ENCODE measurements around the gene RGL2.

RGL2 gene

DNA sequence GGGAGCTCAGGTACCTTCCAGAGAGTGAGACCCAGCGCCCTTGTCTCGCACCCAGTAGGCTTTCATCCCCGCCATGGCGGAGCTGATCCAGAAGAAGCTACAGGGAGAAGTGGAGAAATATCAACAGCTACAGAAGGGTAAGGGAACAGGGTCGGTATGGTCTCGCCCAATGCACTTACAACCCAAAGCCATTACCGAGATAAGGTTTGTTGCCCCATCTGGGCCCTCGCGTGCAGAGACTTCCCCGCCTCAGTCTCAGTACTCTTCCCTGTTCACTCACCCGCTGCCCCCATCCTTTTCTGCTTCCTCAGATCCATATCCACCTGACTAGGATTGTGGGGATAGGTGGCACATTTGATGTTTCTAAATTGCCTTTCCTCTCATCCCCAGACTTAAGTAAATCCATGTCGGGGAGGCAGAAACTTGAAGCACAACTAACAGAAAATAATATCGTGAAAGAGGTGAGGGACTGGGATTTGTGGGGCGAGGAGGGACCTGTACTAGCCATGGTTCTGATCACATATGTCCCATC lies 8.9 kb downstream of the RGL2 start:
- H3K27ac ChIP-seq (ENCODE audit: low read depth, low read length, poor library complexity, severe bottlenecking) = peak overlapping the region; percentile 34
- H3K9me3 ChIP-seq (ENCODE audit: low read length) = no peaks in the 10 kb centered on the region

GRCh38 chr6:33288921-33289783 lies 9.6 kb downstream of the RGL2 start, which contains the start of the genes PFDN6 and WDR46:
Gene PFDN6 (plus strand): TSS chr6:33289601. CDS start chr6:33289857, 256 bp downstream.
Gene WDR46 (minus strand): TSS chr6:33289239. CDS start chr6:33289170, 69 bp downstream.
- Histone ChIP-seq H3K9me2 (ENCODE audit: low read depth, low read length) (no peaks in the 10 kb centered on the region), H2AFZ (ENCODE audit: low read length) (0 out of 2 replicates have a peak within 1 kb of the TSS, but pooled peaks have one; percentile 73), H3K27me3 (ENCODE audit: insufficient read depth, low read length) (no peaks in the 10 kb centered on the region), H3K4me1 (ENCODE audit: insufficient read depth, low read length, severe bottlenecking) (peaks cover 24% of the 10 kb centered on the region), H3K4me2 (ENCODE audit: low read length) (peak within 1 kb of the TSS; percentile 89), H3K9me3 (ENCODE audit: low read length) (no peaks in the 10 kb centered on the region), H3F3A (ENCODE audit: insufficient read depth, low read length) (no peaks in the 10 kb centered on the region; the same call in 1 of the 2 replicates), H3K9ac (ENCODE audit: low read length) (peak within 1 kb of the TSS; percentile 95), H3K27ac (ENCODE audit: low read depth, low read length, poor library complexity, severe bottlenecking) (peak within 1 kb of the TSS; percentile 34), H3K79me2 (ENCODE audit: insufficient read depth, low read length) (peaks cover 17% of the 10 kb centered on the region), H3K4me3 (ENCODE audit: low read depth, low read length, poor library complexity, severe bottlenecking) (peak within 1 kb of the TSS; percentile 98), H3K36me3 (ENCODE audit: insufficient read depth, low read length) (peaks cover 56% of the 10 kb centered on the region), H4K20me1 (ENCODE audit: insufficient read depth, low read length) (no peaks in the 10 kb centered on the region)
- no peak for TF ChIP-seq EZH2 (IDR thresholded peaks at IDR 0.05; ENCODE audit: borderline replicate concordance, low read length)
- TF ChIP-seq CTCF (IDR thresholded peaks at IDR 0.05; ENCODE audit: low read length) = no peak

More for the DNA sequence above, 8.9 kb downstream of the RGL2 start:
- Histone ChIP-seq H2AFZ (ENCODE audit: low read length) (no peak overlapping the region), H3K27me3 (ENCODE audit: insufficient read depth, low read length) (no peaks in the 10 kb centered on the region), H3F3A (ENCODE audit: insufficient read depth, low read length) (no peaks in the 10 kb centered on the region), H4K20me1 (ENCODE audit: insufficient read depth, low read length) (no peaks in the 10 kb centered on the region), H3K4me2 (ENCODE audit: low read length) (peak overlapping the region; percentile 89), H3K4me1 (ENCODE audit: insufficient read depth, low read length, severe bottlenecking) (peaks cover 24% of the 10 kb centered on the region), H3K9me2 (ENCODE audit: low read depth, low read length) (no peaks in the 10 kb centered on the region), H3K36me3 (ENCODE audit: insufficient read depth, low read length) (peaks cover 49% of the 10 kb centered on the region), H3K9ac (ENCODE audit: low read length) (peak overlapping the region; percentile 95), H3K4me3 (ENCODE audit: low read depth, low read length, poor library complexity, severe bottlenecking) (peak overlapping the region; percentile 98), H3K79me2 (ENCODE audit: insufficient read depth, low read length) (peaks cover 17% of the 10 kb centered on the region)
- TF ChIP-seq EZH2 (IDR thresholded peaks at IDR 0.05; ENCODE audit: borderline replicate concordance, low read length) = no peak
- TF ChIP-seq CTCF (IDR thresholded peaks at IDR 0.05; ENCODE audit: low read length) = no peak

GRCh38 chr6:33288141-33288920 lies 10.4 kb downstream of the RGL2 start:
- H3K79me2 ChIP-seq (ENCODE audit: insufficient read depth, low read length) = peaks cover 17% of the 10 kb centered on the region
- H3K4me2 ChIP-seq (ENCODE audit: low read length) = peak overlapping the region; percentile 89
- no peaks in the 10 kb centered on the region for H3K27me3 ChIP-seq (ENCODE audit: insufficient read depth, low read length)
- H4K20me1 ChIP-seq (ENCODE audit: insufficient read depth, low read length) = no peaks in the 10 kb centered on the region
- peak overlapping the region; percentile 95 for H3K9ac ChIP-seq (ENCODE audit: low read length)
- TF ChIP-seq EZH2 (IDR thresholded peaks at IDR 0.05; ENCODE audit: borderline replicate concordance, low read length) (no peak), CTCF (IDR thresholded peaks at IDR 0.05; ENCODE audit: low read length) (no peak)
- H3K9me3 ChIP-seq (ENCODE audit: low read length) = no peaks in the 10 kb centered on the region
- H3K4me1 ChIP-seq (ENCODE audit: insufficient read depth, low read length, severe bottlenecking) = peaks cover 24% of the 10 kb centered on the region
- H3K27ac ChIP-seq (ENCODE audit: low read depth, low read length, poor library complexity, severe bottlenecking) = no peak overlapping the region
- no peak overlapping the region for H2AFZ ChIP-seq (ENCODE audit: low read length)
- no peaks in the 10 kb centered on the region for H3K9me2 ChIP-seq (ENCODE audit: low read depth, low read length)
- H3K36me3 ChIP-seq (ENCODE audit: insufficient read depth, low read length) = peaks cover 64% of the 10 kb centered on the region
- H3K4me3 ChIP-seq (ENCODE audit: low read depth, low read length, poor library complexity, severe bottlenecking) = peak overlapping the region; percentile 98
- H3F3A ChIP-seq (ENCODE audit: insufficient read depth, low read length) = no peaks in the 10 kb centered on the region; the same call in 1 of the 2 replicates

All from OCI-LY1 (cell line).